CD4-positive, CD25-positive, alpha-beta regulatory T cell (primary cell): Measurements from ENCODE around the gene PGGHG. TPM values are rescaled to one million over a fixed set of nuclear protein-coding genes. Genes with fewer than 3 reads are reported as not detected.
"Not testable (repeated sequence)": the region's sequence is repeated elsewhere in the genome, so short reads cannot be mapped to it uniquely, and the experiment has no call there.

Source experiments
- ATAC-seq, 2 donors: fragments of 150-1000 bp; cut with Tn5 transposase; one replicate each; pipeline ENCODE4 v1.10.0; 2021; ENCODE audit warnings: low read depth in 2 of 2, moderate number of reproducible peaks in 2 of 2, moderate library complexity in 1 of 2
- DNase-seq, 3 donors: peaks; one replicate each; pipeline versions ENCODE4 v3.0.0 to v3.0.0-alpha.2; 2012 to 2022; ENCODE audit warnings: mixed read lengths in 1 of 3
- H3K27ac ChIP-seq: one replicate; pipeline ENCODE4 v1.7.0; 2013; ENCODE audit warnings: mild to moderate bottlenecking, low read length; ENCODE audit not compliant: insufficient read depth, poor library complexity, severe bottlenecking
- H3K27me3 ChIP-seq: one replicate; pipeline ENCODE4 v1.7.0; 2013; ENCODE audit warnings: low read length; ENCODE audit not compliant: control insufficient read depth, insufficient read depth
- H3K36me3 ChIP-seq: one replicate; pipeline ENCODE4 v1.7.0; 2013; ENCODE audit warnings: mild to moderate bottlenecking, low read length, moderate library complexity; ENCODE audit not compliant: control insufficient read depth, insufficient read depth
- H3K4me1 ChIP-seq: 2 replicates; pipeline ENCODE4 v1.7.0; 2013; ENCODE audit warnings: mild to moderate bottlenecking, low read length; ENCODE audit not compliant: insufficient read depth, control insufficient read depth, poor library complexity, severe bottlenecking
- H3K4me3 ChIP-seq: one replicate; pipeline ENCODE4 v1.7.0; 2013; ENCODE audit warnings: low read depth, mild to moderate bottlenecking, low read length, moderate library complexity
- H3K9me3 ChIP-seq, 2 experiments: 1 replicate in 1 of 2; 2 replicates in 1 of 2; pipeline ENCODE4 v1.7.0; 2013; ENCODE audit warnings: low read length in 2 of 2, mild to moderate bottlenecking in 1 of 2, moderate library complexity in 1 of 2; ENCODE audit not compliant: control insufficient read depth in 2 of 2
- H3K27ac Mint-ChIP-seq, 3 donors: one replicate each; pipeline ENCODE4 v1.8.0; 2020 to 2022; ENCODE audit warnings: mild to moderate bottlenecking in 3 of 3, mixed read lengths in 3 of 3, moderate library complexity in 2 of 3
- H3K27me3 Mint-ChIP-seq: one replicate; pipeline ENCODE4 v1.8.0; 2022; ENCODE audit warnings: mild to moderate bottlenecking, mixed read lengths
- H3K36me3 Mint-ChIP-seq: one replicate; pipeline ENCODE4 v1.8.0; 2020; ENCODE audit warnings: mixed read lengths
- H3K4me1 Mint-ChIP-seq, 4 donors: one replicate each; pipeline ENCODE4 v1.8.0; 2020 to 2022; ENCODE audit warnings: mixed read lengths in 4 of 4, mild to moderate bottlenecking in 1 of 4
- H3K4me3 Mint-ChIP-seq, 4 donors: one replicate each; pipeline ENCODE4 v1.8.0; 2020 to 2022; ENCODE audit warnings: mild to moderate bottlenecking in 4 of 4, mixed read lengths in 4 of 4, moderate library complexity in 3 of 4
- H3K9me3 Mint-ChIP-seq, 7 donors: one replicate each; pipeline ENCODE4 v1.8.0; 2020 to 2022; ENCODE audit warnings: mixed read lengths in 7 of 7, mild to moderate bottlenecking in 3 of 7, moderate library complexity in 2 of 7
- polyA plus RNA-seq, 4 donors: library from polyadenylated mRNA; unstranded; fragments of 300-500 nt; fragmentation: Illumina TruSeq; gene quantifications; one replicate each; pipeline ENCODE4 v1.2.3, GENCODE V29; 2021
- total RNA-seq: library from RNA; stranded (reverse); gene quantifications from one replicate; pipeline ENCODE4 v1.2.3, GENCODE V29; 2022

PGGHG gene
- total and polyA plus RNA-seq, 5 donors from 2014 or later: 1.5 to 188 (median 2.9) TPM

DNA sequence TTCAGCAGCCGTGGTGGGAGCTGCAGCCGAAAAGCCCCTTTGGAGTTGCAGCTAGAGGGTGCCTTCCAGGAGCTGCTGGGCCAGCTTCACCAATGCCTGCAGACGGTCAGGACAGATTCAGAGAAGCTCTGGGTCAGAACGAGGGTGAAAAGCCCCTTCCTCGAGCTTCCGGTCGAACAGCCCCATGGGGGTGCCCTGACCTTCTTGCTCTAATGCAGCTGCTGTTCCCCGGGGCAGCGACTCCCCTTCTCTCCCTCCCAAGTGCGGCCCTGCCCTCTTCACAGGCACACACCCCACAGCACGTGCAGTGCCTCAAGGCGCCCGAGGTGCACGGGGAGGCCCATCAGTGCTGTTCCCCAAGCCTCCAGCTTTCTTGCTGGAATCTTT lies 41.4 kb downstream of the PGGHG start:
- ATAC-seq (no peak), DNase-seq (no peak)
- Mint-ChIP-seq H3K27ac (peak overlapping the region in 1 of 3 donors; percentile 86), H3K36me3 (no peaks in the 10 kb centered on the region), H3K4me3 (peak overlapping the region in 2 of 4 donors; percentile 13), H3K27me3 (peaks cover 5% of the 10 kb centered on the region), H3K4me1 (peaks cover 8 to 64% (median 28%) of the 10 kb centered on the region in 4 donors), H3K9me3 (no peaks in the 10 kb centered on the region)
- Histone ChIP-seq H3K27ac (no peak overlapping the region), H3K27me3 (no peaks in the 10 kb centered on the region), H3K4me1 (peaks cover 42% of the 10 kb centered on the region), H3K36me3 (no peaks in the 10 kb centered on the region), H3K4me3 (no peak overlapping the region), H3K9me3 (no peaks in the 10 kb centered on the region)

DNA sequence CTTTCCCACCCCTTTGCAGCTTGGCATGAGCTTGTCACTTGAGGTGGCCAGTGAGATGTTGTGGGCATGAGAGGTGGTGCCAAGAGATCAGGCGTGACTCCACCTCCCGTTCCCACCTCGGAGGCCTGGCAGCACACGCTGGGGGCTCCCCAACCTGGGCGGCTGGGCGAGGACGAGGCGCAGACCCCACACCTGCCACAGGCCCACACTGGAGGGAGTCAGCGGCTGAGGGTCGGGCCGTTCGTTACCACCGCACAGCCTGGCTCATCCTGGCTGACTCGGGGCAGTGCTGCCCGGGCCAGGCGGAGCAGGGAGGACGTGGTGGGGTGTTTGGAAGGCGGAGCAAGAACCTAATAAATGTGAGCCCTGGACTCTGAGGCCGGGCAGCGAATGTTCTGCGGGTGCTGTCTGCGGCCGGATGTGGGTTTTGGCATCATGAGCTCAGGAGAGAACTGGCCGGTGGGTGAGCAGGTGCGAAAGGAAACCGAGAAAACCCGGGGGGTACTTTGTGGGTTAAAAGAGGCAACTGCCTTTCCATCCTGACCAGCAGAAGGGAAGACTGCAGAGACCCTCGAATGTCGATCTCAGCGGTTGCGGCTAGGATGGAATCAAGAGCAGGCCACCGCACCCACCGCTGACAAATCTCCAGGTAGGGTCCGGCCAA lies 41.9 kb downstream of the PGGHG start:
- no peaks in the 10 kb centered on the region for H3K36me3 ChIP-seq
- Mint-ChIP-seq H3K27me3 (peaks cover 5% of the 10 kb centered on the region), H3K9me3 (no peaks in the 10 kb centered on the region), H3K27ac (peak overlapping the region; percentile 54 to 88 (median 66)), H3K4me3 (peak overlapping the region in 3 of 4 donors; percentile 13 to 68 (median 27)), H3K4me1 (peaks cover 8 to 64% (median 28%) of the 10 kb centered on the region in 4 donors), H3K36me3 (no peaks in the 10 kb centered on the region)
- no peak overlapping the region for H3K4me3 ChIP-seq
- H3K27me3 ChIP-seq: no peaks in the 10 kb centered on the region
- peak in 1 of 3 donors; percentile 48 for DNase-seq
- peaks cover 39% of the 10 kb centered on the region for H3K4me1 ChIP-seq
- no peak for ATAC-seq
- no peaks in the 10 kb centered on the region for H3K9me3 ChIP-seq
- no peak overlapping the region for H3K27ac ChIP-seq

DNA sequence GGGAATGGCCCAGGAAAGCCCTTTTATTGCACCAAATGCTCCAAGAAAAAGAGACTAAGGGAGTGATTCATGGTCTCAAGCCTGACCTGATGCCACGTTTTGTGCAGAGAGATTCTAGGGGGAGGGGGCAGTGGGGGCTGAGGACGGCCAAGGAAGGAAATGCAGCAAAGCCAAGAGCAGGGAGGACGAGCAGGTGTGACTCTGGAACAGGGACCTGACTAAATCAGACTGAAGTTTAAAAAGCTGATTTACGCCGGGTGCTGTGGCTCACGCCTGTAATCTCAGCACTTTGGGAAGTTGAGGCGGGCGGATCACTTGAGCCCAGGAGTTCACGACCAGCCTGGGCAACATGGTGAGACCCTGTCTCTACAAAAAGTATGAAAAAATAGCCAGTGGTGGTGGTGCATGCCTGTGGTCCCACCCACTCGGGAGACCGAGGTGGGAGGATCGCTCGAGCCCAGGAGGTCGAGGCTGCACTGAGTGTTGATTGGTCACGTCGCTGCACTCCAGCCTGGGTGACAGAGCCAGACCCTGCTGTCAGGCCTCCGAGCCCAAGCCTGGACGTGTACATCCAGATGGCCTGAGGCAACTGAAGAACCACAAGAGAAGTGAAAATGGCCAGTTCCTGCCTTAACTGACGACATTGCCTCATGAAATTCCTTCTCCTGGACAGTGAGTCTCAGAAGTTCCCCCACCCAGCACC lies 42.6 kb downstream of the PGGHG start:
- no peak for ATAC-seq
- H3K4me1 ChIP-seq: peaks cover 32% of the 10 kb centered on the region
- no peaks in the 10 kb centered on the region for H3K36me3 ChIP-seq
- peak overlapping the region; percentile 54 to 88 (median 66) for H3K27ac Mint-ChIP-seq
- no peaks in the 10 kb centered on the region for H3K9me3 Mint-ChIP-seq
- no peaks in the 10 kb centered on the region for H3K27me3 ChIP-seq
- no peak overlapping the region for H3K27ac ChIP-seq
- H3K4me1 Mint-ChIP-seq: peaks cover 8 to 64% (median 27%) of the 10 kb centered on the region in 4 donors
- H3K27me3 Mint-ChIP-seq: peaks cover 9% of the 10 kb centered on the region
- H3K4me3 ChIP-seq: no peak overlapping the region
- no peaks in the 10 kb centered on the region for H3K9me3 ChIP-seq
- no peak for DNase-seq
- no peaks in the 10 kb centered on the region for H3K36me3 Mint-ChIP-seq
- H3K4me3 Mint-ChIP-seq: peak overlapping the region in 1 of 4 donors; percentile 27

DNA sequence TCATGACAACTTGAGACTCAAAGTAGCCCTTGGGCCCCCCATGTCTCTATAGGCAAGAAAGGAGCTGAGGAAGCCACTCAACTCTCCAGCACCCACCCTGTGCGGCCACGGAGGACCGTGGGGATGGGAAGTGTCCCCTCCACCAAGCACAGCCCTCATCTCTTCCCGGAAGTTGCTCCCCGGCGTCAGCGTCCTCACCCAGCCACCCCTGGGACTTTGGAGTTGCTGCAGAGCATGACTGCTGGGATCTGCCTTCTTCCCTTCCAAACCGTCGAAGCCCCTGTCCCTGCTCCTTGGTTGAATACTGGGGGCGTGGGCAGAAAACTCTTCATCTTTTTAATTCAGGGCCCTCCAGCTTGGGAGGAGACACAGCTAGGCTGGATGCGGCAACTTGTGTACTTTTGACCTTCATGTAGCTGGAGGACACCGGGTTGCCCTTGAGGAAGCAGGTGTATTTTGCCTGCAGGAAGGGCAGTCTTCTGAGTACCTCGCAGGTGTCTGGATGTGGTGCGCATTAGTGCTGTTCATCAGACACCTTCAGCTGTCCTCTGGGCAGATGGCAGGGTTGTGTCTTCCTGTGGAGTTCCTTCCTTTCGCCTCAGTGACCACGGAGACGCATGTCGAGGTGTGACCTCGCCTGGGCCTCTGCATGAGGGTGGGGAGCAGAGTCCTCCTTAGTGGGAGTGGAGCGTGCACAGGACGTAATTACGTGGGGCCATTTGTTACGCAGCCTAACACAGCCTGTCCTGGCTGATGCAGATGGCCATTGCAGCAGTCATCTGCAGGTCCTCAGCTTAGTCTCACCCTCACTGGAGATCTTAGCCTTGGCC lies 43.9 kb downstream of the PGGHG start:
- H3K9me3 ChIP-seq: no peaks in the 10 kb centered on the region
- DNase-seq: no peak
- H3K27me3 ChIP-seq: no peaks in the 10 kb centered on the region
- H3K27me3 Mint-ChIP-seq: peaks cover 10% of the 10 kb centered on the region
- peak overlapping the region in 2 of 4 donors; percentile 33 to 58 for H3K4me3 Mint-ChIP-seq
- peaks cover 8 to 56% (median 24%) of the 10 kb centered on the region in 4 donors for H3K4me1 Mint-ChIP-seq
- H3K36me3 Mint-ChIP-seq: no peaks in the 10 kb centered on the region
- H3K4me1 ChIP-seq: peaks cover 20% of the 10 kb centered on the region
- no peaks in the 10 kb centered on the region for H3K36me3 ChIP-seq
- H3K27ac Mint-ChIP-seq: no peak overlapping the region
- H3K27ac ChIP-seq: no peak overlapping the region
- ATAC-seq: no peak
- no peak overlapping the region for H3K4me3 ChIP-seq
- no peaks in the 10 kb centered on the region for H3K9me3 Mint-ChIP-seq

DNA sequence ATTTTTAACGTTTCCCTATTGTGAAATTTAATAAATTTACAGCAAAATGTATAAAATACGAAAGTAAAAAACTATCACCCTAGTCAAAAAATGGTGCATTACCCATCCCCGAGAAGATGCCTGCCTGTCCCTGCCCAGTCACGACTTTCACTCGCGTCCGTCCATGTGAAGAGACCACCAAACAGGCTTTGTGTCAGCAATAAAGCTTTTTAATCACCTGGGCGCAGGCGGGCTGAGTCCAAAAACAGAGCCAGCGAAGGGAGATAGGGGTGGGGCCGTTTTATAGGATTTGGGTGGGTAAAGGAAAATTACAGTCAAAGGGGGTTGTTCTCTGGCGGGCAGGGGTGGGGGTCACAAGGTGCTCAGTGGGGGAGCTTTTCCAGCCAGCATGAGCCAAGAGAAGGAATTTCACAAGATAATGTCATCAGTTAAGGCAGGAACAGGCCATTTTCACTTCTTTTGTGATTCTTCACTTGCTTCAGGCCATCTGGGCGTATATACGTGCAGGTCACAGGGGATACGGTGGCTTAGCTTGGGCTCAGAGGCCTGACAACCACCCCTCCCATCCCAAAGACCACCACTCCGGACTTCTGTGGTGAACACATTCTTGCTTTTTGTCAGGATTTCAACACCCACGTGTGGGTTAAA lies 44.8 kb downstream of the PGGHG start:
- not testable (repeated sequence) for H3K9me3 Mint-ChIP-seq, H3K27ac ChIP-seq, H3K27me3 ChIP-seq, H3K9me3 ChIP-seq, H3K4me3 ChIP-seq, H3K4me3 Mint-ChIP-seq, H3K27ac Mint-ChIP-seq, H3K36me3 Mint-ChIP-seq, H3K27me3 Mint-ChIP-seq, DNase-seq, H3K36me3 ChIP-seq, ATAC-seq
- peaks cover 8 to 51% (median 22%) of the 10 kb centered on the region in 4 donors for H3K4me1 Mint-ChIP-seq
- H3K4me1 ChIP-seq: peaks cover 20% of the 10 kb centered on the region

DNA sequence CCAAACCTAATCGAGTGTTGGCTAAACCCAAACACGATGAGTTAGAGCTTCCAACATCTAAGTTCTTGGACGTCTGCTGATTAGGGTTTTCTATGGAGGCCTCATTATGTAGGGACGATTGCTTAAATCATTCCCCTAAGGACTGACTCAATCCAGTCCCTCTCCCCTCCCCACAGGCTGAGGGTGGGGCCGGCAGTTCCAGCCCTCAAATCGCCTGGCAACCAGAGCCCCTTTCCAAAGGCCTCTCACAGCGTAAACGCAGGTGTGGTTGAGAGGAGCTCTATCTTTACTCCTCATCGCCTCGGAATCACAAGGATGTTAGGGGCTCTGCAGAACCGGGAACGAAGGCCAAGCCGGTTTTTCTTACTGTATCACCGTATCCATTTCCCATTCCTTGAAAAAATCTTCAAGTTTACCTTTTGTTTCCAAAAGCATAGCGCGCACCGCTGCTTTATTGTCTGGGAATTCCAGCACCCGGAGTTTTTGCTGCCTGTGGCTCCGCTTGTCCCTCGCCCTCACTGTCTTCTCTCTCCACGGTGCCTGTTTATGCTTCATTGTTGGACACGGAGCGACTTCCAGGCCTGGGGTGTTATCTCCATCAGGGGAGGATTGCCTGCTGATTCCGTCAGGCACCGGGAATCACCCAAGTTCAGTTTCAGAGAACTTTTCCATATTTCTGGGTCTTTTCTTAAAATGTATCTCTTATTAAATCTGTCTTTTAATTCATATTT lies 45.5 kb downstream of the PGGHG start:
- no peak overlapping the region for H3K4me3 Mint-ChIP-seq
- Histone ChIP-seq H3K27ac (no peak overlapping the region), H3K27me3 (no peaks in the 10 kb centered on the region), H3K4me3 (no peak overlapping the region), H3K9me3 (no peaks in the 10 kb centered on the region), H3K36me3 (no peaks in the 10 kb centered on the region), H3K4me1 (peaks cover 18% of the 10 kb centered on the region)
- peaks cover 3 to 45% (median 21%) of the 10 kb centered on the region in 4 donors for H3K4me1 Mint-ChIP-seq
- peak overlapping the region in 1 of 3 donors; percentile 20 for H3K27ac Mint-ChIP-seq
- H3K27me3 Mint-ChIP-seq: peaks cover 10% of the 10 kb centered on the region
- no peaks in the 10 kb centered on the region for H3K36me3 Mint-ChIP-seq
- no peaks in the 10 kb centered on the region for H3K9me3 Mint-ChIP-seq
- no peak for ATAC-seq
- no peak for DNase-seq
